ENCODE measurements around the gene CEBPA.

- TF ChIP-seq POLR2AphosphoS5 (IDR thresholded peaks at IDR 0.05; ENCODE audit: borderline replicate concordance, low read depth, low read length) (no peak), EZH2 (IDR thresholded peaks at IDR 0.05) (no peak)
These were observed 42.2 kb upstream of the CEBPA start for GRCh38 chr19:33344573-33344925.

All from SK-N-MC (cell line).